ENCODE measurements around the gene ABCA3. TPM values are rescaled to one million over a fixed set of nuclear protein-coding genes. Genes with fewer than 3 reads are reported as not detected.

ABCA3 gene
- total RNA-seq, 1 experiment from 2014 or later = 6.2 TPM

- no TSS peak for BruUV-seq (replicated peaks)
- no peak overlapping the region for H3K4me2 ChIP-seq
- DNase-seq = no peak
- H3K9me2 ChIP-seq (ENCODE audit: insufficient read depth) = no peaks in the 10 kb centered on the region
- TF ChIP-seq EZH2 (IDR thresholded peaks at IDR 0.05; ENCODE audit: low read depth) (no peak), CTCF (conservative IDR thresholded peaks at IDR 0.05) (no peak)
- no peaks in the 10 kb centered on the region for H4K20me1 ChIP-seq (ENCODE audit: insufficient read depth)
- H3K4me1 ChIP-seq (replicated peaks; ENCODE audit: insufficient read depth) = no peaks in the 10 kb centered on the region
- H3K27ac ChIP-seq = no peak overlapping the region
- POLR2A ChIA-PET (ENCODE audit: unreplicated experiment) = no interaction called here
- CTCF ChIA-PET = no interaction called here
- H3K27me3 ChIP-seq (ENCODE audit: insufficient read depth, low read depth) = peaks cover 91% of the 10 kb centered on the region
- no peaks in the 10 kb centered on the region for H3K79me2 ChIP-seq (ENCODE audit: low read depth)
- intact Hi-C loops (cut with micrococcal nuclease; ENCODE audit: unreplicated experiment) = no loop called here
- no peaks in the 10 kb centered on the region for H3K36me3 ChIP-seq (ENCODE audit: low read depth)
- no peak overlapping the region for H2AFZ ChIP-seq
- H3K9me3 ChIP-seq (ENCODE audit: insufficient read depth, low read depth) = no peaks in the 10 kb centered on the region
- H3K4me3 ChIP-seq = no peak overlapping the region
- no peaks in the 10 kb centered on the region for H3F3A ChIP-seq (ENCODE audit: insufficient read depth, low read depth)
These were observed 58.3 kb downstream of the ABCA3 start for GRCh38 chr16:2282262-2282661.

- Histone ChIP-seq H3F3A (ENCODE audit: insufficient read depth, low read depth) (no peaks in the 10 kb centered on the region), H3K9me3 (ENCODE audit: insufficient read depth, low read depth) (no peaks in the 10 kb centered on the region), H3K4me2 (no peak overlapping the region), H2AFZ (no peak overlapping the region), H3K4me3 (no peak overlapping the region), H3K9me2 (ENCODE audit: insufficient read depth) (no peaks in the 10 kb centered on the region), H3K36me3 (ENCODE audit: low read depth) (no peaks in the 10 kb centered on the region), H3K27me3 (ENCODE audit: insufficient read depth, low read depth) (peaks cover 80% of the 10 kb centered on the region), H3K79me2 (ENCODE audit: low read depth) (no peaks in the 10 kb centered on the region), H3K4me1 (replicated peaks; ENCODE audit: insufficient read depth) (no peaks in the 10 kb centered on the region), H3K27ac (no peak overlapping the region), H4K20me1 (ENCODE audit: insufficient read depth) (no peaks in the 10 kb centered on the region)
- ChIA-PET CTCF (no interaction called here), POLR2A (ENCODE audit: unreplicated experiment) (interaction anchor here (0.6 kb wide), 1 partner anchor 16 kb away, joined by 5 read pairs; no protein-coding TSS in a partner anchor)
- TF ChIP-seq CTCF (conservative IDR thresholded peaks at IDR 0.05) (no peak), EZH2 (IDR thresholded peaks at IDR 0.05; ENCODE audit: low read depth) (no peak)
- intact Hi-C loops (cut with micrococcal nuclease; ENCODE audit: unreplicated experiment) = no loop called here
- BruUV-seq (replicated peaks) = no TSS peak
- no peak for DNase-seq
These were observed 59.5 kb downstream of the ABCA3 start for GRCh38 chr16:2280981-2281542.

- no peak overlapping the region for H3K4me2 ChIP-seq
- DNase-seq = no peak
- H3K9me2 ChIP-seq (ENCODE audit: insufficient read depth) = no peaks in the 10 kb centered on the region
- ChIA-PET POLR2A (ENCODE audit: unreplicated experiment) (interaction anchor here (0.6 kb wide), 1 partner anchor 17 kb away, joined by 5 read pairs; no protein-coding TSS in a partner anchor), CTCF (no interaction called here)
- no peaks in the 10 kb centered on the region for H4K20me1 ChIP-seq (ENCODE audit: insufficient read depth)
- TF ChIP-seq EZH2 (IDR thresholded peaks at IDR 0.05; ENCODE audit: low read depth) (no peak), CTCF (conservative IDR thresholded peaks at IDR 0.05) (no peak)
- H3K79me2 ChIP-seq (ENCODE audit: low read depth) = no peaks in the 10 kb centered on the region
- no peak overlapping the region for H3K27ac ChIP-seq
- peaks cover 74% of the 10 kb centered on the region for H3K27me3 ChIP-seq (ENCODE audit: insufficient read depth, low read depth)
- no peak overlapping the region for H3K4me3 ChIP-seq
- intact Hi-C loops (cut with micrococcal nuclease; ENCODE audit: unreplicated experiment) = no loop called here
- no peaks in the 10 kb centered on the region for H3K4me1 ChIP-seq (replicated peaks; ENCODE audit: insufficient read depth)
- H2AFZ ChIP-seq = no peak overlapping the region
- no peaks in the 10 kb centered on the region for H3F3A ChIP-seq (ENCODE audit: insufficient read depth, low read depth)
- H3K36me3 ChIP-seq (ENCODE audit: low read depth) = no peaks in the 10 kb centered on the region
- no peaks in the 10 kb centered on the region for H3K9me3 ChIP-seq (ENCODE audit: insufficient read depth, low read depth)
- BruUV-seq (replicated peaks) = no TSS peak
These were observed 60.1 kb downstream of the ABCA3 start for GRCh38 chr16:2280461-2280860.
